OCI-LY3 (cell line): ENCODE results near the gene KDM1B.

ENCODE experiments used
- EZH2phosphoT487 ChIP-seq: fragments of 200-600 bp; shearing (Covaris generic); IDR thresholded peaks from 2 replicates; pipeline ENCODE4 v1.6.1; 2018; ENCODE audit warnings: antibody characterized with exemption, mixed run types, low read depth
- TF ChIP-seq, protein P1 (sequence below): fragments of 200-600, 300-600 bp; sonication (generic); IDR thresholded peaks from 2 replicates; pipeline ENCODE4 v1.5.1; 2014; ENCODE audit warnings: antibody characterized with exemption, low read length, low read depth

DNA sequence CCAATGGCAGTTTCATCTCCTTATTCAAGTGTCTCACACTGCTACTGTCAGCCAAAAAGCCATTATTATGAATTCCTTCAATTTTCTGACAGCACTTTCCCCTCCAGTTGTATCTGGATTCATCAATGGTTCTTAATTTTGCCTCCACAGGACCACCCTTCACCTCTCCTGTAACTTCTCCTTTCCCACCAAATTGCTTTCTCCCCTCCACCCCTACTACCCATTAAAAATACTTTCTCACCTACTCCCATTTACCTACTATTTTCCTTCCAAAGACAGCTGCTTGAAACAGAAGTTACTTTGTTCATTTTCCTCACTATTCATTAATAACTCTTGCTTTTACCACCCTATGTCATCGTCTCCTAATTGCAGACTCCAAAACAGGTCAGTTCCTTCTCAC is 79.3 kb downstream of the KDM1B start:
- TF ChIP-seq, protein P1, sequence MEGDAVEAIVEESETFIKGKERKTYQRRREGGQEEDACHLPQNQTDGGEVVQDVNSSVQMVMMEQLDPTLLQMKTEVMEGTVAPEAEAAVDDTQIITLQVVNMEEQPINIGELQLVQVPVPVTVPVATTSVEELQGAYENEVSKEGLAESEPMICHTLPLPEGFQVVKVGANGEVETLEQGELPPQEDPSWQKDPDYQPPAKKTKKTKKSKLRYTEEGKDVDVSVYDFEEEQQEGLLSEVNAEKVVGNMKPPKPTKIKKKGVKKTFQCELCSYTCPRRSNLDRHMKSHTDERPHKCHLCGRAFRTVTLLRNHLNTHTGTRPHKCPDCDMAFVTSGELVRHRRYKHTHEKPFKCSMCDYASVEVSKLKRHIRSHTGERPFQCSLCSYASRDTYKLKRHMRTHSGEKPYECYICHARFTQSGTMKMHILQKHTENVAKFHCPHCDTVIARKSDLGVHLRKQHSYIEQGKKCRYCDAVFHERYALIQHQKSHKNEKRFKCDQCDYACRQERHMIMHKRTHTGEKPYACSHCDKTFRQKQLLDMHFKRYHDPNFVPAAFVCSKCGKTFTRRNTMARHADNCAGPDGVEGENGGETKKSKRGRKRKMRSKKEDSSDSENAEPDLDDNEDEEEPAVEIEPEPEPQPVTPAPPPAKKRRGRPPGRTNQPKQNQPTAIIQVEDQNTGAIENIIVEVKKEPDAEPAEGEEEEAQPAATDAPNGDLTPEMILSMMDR, result no peak
- TF ChIP-seq EZH2phosphoT487, result no peak
